Endothelial cell (in vitro differentiated cells): ENCODE results near the gene SMIM29. TPM values are rescaled to one million over a fixed set of nuclear protein-coding genes. Genes with fewer than 3 reads are reported as not detected.

Experiments used
- DNase-seq: peaks from one replicate; pipeline ENCODE4 v3.0.0; 2021; ENCODE audit warnings: low spot score
- H3K27ac Mint-ChIP-seq: one replicate; pipeline ENCODE4 v1.8.0; 2021; ENCODE audit warnings: mixed read lengths, inconsistent platforms; ENCODE audit not compliant: unreplicated experiment
- H3K27me3 Mint-ChIP-seq: one replicate; pipeline ENCODE4 v1.8.0; 2021; ENCODE audit warnings: mild to moderate bottlenecking, moderate library complexity, mixed read lengths, inconsistent platforms; ENCODE audit not compliant: unreplicated experiment
- H3K36me3 Mint-ChIP-seq: one replicate; pipeline ENCODE4 v1.8.0; 2021; ENCODE audit warnings: mild to moderate bottlenecking, low read depth, mixed read lengths, inconsistent platforms; ENCODE audit not compliant: unreplicated experiment
- H3K4me1 Mint-ChIP-seq: one replicate; pipeline ENCODE4 v1.8.0; 2021; ENCODE audit warnings: mild to moderate bottlenecking, mixed read lengths, inconsistent platforms; ENCODE audit not compliant: unreplicated experiment
- H3K4me3 Mint-ChIP-seq: one replicate; pipeline ENCODE4 v1.8.0; 2021; ENCODE audit warnings: mild to moderate bottlenecking, mixed read lengths, inconsistent platforms; ENCODE audit not compliant: unreplicated experiment
- H3K9me3 Mint-ChIP-seq: one replicate; pipeline ENCODE4 v1.8.0; 2021; ENCODE audit warnings: mixed read lengths, inconsistent platforms; ENCODE audit not compliant: unreplicated experiment
- total RNA-seq: library from RNA; stranded (reverse); fragmentation: NEBNext Ultra II Directional; extraction: Animal tissue kit (Norgen Biotek cat#: 25700); gene quantifications from one replicate; pipeline ENCODE4 v1.2.1, GENCODE V29; 2021; ENCODE audit not compliant: unreplicated experiment
- TF ChIP-seq, protein P1 (sequence below): fragments of 200-600 bp; sonication (generic); IDR thresholded peaks from one replicate; pipeline ENCODE4 v1.5.0; 2021; ENCODE audit warnings: antibody characterized with exemption; ENCODE audit not compliant: unreplicated experiment

SMIM29 gene
- total RNA-seq, 1 donor from 2014 or later = 44.3 TPM

DNA sequence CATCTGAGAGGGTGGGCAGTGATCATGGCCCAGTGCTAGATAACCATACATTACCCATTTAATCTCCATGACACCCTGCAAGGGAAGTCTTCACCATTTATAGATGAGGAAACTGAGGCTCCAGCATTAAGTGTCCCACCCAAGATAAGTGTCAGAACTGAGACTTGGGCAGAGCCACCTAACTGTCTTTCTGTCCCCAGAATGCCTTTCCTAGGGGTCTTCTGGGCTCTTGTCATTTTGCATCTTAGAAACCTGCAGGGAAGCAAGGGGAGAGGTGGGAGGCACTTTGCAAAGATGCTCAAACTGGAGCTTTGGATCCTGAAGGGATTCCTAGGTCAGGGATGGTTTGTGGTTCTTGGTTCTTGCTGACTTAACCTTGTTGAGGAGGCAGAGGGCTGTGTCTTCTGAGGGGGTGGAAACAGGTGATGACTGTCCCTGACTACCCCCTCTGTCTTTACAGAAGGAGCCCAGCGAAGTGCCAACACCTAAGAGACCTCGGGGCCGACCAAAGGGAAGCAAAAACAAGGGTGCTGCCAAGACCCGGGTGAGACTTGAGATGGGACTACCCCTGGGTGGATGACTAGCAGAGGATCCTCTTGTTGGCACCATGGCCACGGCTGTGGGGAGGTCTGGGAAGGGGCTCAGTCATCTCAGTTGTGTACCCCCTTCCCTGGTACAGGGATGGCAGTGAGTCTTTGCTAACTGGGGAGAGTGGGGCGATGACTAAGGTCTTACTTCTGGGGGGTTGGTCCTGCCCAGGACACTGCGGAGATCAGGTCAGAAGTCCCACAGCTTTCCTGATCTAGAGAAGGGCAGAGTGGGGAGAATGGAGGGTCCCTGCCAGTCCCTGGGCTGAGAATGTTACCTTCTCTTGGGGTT lies 6.3 kb downstream of the SMIM29 start:
- Mint-ChIP-seq H3K27ac (no peak overlapping the region), H3K4me1 (peaks cover 12% of the 10 kb centered on the region), H3K4me3 (no peak overlapping the region), H3K36me3 (peaks cover 26% of the 10 kb centered on the region), H3K27me3 (peaks cover 11% of the 10 kb centered on the region), H3K9me3 (no peaks in the 10 kb centered on the region)
- no peak for DNase-seq
- TF ChIP-seq, protein P1, sequence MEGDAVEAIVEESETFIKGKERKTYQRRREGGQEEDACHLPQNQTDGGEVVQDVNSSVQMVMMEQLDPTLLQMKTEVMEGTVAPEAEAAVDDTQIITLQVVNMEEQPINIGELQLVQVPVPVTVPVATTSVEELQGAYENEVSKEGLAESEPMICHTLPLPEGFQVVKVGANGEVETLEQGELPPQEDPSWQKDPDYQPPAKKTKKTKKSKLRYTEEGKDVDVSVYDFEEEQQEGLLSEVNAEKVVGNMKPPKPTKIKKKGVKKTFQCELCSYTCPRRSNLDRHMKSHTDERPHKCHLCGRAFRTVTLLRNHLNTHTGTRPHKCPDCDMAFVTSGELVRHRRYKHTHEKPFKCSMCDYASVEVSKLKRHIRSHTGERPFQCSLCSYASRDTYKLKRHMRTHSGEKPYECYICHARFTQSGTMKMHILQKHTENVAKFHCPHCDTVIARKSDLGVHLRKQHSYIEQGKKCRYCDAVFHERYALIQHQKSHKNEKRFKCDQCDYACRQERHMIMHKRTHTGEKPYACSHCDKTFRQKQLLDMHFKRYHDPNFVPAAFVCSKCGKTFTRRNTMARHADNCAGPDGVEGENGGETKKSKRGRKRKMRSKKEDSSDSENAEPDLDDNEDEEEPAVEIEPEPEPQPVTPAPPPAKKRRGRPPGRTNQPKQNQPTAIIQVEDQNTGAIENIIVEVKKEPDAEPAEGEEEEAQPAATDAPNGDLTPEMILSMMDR = no peak

DNA sequence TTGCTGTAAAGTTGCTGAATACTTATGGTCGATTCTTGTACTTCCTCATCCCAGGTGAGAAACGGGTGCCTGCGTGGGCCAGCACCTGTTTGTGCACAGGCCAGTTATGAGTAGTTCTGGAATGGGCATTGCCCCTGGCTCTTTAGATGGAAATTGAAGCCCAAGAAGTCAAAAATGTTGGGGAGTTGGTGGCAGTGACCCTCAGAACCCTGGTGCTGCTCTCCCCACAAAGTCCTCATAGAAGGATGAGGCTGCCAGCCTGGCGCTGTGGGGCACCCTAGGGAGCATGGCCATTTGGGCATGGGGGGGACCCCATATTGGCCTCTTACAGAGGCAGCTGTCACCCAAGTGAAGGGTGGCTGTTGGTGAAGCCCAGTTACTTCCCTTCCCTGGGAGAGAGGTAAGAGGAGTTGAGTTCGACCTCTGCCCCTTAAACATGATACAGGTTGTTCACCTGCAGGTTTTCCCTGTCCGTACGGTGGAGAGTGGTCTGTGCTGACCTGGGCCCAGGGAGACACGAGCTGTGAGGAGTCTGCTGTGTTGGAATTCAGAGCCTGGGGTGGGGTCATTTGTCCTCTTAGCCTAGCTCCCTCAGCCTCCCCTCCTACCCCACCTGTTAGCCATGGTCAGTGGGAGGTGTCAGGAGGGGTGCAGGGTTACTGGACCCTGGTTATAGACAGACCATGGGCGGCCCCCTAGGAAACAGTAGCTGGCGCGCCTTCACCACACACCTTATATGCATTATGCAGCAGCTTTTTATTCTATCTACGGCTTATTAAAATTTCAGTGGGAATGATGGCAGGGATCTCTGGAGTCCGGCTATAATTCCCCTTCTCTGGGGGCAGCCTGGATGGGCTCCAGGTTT lies 7.2 kb downstream of the SMIM29 start:
- no peak overlapping the region for H3K4me3 Mint-ChIP-seq
- no peak overlapping the region for H3K27ac Mint-ChIP-seq
- peaks cover 12% of the 10 kb centered on the region for H3K4me1 Mint-ChIP-seq
- no peaks in the 10 kb centered on the region for H3K9me3 Mint-ChIP-seq
- TF ChIP-seq, protein P1 = no peak
- peaks cover 11% of the 10 kb centered on the region for H3K27me3 Mint-ChIP-seq
- DNase-seq = no peak
- H3K36me3 Mint-ChIP-seq = peaks cover 26% of the 10 kb centered on the region

DNA sequence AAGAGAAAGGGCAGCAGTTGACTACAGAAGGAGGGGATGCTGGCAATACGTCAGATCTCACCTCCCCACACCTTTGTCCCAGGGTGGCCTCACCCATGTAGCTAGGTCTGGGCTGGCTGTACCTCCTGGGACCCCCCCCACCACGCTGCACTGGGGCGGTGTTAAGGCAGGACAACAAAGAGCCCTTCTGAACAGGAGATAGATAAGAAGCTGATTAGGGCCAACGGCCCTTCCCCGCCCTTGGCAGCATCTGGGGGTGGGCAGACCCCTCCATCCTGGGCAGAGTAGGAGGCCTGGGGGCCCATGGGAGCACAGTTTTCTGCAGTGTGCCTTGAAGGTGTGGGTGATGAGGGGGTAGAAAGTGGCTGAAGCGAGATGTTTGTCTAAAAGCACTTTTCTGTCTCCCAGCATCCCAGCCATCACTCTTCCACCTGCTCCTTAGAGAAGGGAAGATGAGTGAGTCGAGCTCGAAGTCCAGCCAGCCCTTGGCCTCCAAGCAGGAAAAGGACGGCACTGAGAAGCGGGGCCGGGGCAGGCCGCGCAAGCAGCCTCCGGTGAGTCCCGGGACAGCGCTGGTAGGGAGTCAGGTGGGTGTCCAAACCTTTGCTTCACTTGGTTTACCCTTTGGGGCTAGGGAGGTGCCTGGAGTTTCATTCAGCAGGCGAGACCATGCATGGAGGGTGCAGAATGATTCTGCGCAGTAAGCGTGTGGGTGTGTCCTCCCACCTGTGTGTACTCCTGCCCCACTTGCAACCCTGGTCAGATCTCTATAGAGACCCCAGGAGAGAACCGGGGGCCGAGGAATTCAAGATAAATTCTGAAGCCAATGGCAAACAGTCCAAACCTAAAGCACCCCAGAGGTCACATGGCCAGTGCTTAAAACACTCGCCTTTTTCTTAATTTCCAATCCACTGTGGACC lies 8.2 kb downstream of the SMIM29 start:
- DNase-seq = no peak
- H3K4me1 Mint-ChIP-seq = peaks cover 12% of the 10 kb centered on the region

DNA sequence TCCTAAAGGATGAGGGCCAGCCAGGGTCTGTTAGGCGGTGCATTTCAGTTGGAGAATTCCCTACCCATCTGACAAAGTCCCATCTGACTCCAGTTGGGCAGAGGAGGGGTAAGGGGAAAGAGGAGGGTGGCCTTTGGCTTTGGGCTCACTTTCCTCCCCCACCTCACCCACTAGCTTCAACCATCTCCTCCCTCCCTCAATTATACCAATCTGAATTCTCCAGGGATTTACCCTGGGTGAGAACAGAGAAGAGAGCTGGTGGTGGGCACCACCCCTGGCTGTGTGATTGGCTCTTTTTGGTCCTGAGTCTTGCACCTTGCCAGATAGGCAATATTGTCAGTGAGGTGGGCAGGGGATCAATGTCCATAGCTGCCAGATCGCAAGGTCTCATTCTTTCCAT lies 8.9 kb downstream of the SMIM29 start:
- peaks cover 23% of the 10 kb centered on the region for H3K36me3 Mint-ChIP-seq
- DNase-seq = no peak
- no peaks in the 10 kb centered on the region for H3K9me3 Mint-ChIP-seq
- TF ChIP-seq, protein P1 = no peak
- peak overlapping the region; percentile 49 for H3K4me3 Mint-ChIP-seq
- peaks cover 14% of the 10 kb centered on the region for H3K27me3 Mint-ChIP-seq
- H3K4me1 Mint-ChIP-seq = peaks cover 12% of the 10 kb centered on the region
- no peak overlapping the region for H3K27ac Mint-ChIP-seq

More for the DNA sequence above, 8.2 kb downstream of the SMIM29 start:
- Mint-ChIP-seq H3K27me3 (peaks cover 14% of the 10 kb centered on the region), H3K9me3 (no peaks in the 10 kb centered on the region), H3K27ac (no peak overlapping the region), H3K4me3 (peak overlapping the region; percentile 23), H3K36me3 (peaks cover 24% of the 10 kb centered on the region)
- TF ChIP-seq, protein P1 = no peak
